Epithelial cell of proximal tubule (primary cell): Measurements from ENCODE around the gene SYPL2. TPM values are rescaled to one million over a fixed set of nuclear protein-coding genes. Genes with fewer than 3 reads are reported as not detected.
A peak's percentile ranks its signal among the peaks of the same experiment; 100 is the strongest.

ENCODE experiments used
- DNase-seq: peaks from one replicate; pipeline ENCODE4 v3.0.0-alpha.2; 2011; ENCODE audit warnings: low read depth
- H3K4me3 ChIP-seq: 2 replicates; pipeline ENCODE4 v1.5.1; 2011; ENCODE audit warnings: low read depth, mild to moderate bottlenecking, low read length
- total RNA-seq: library from RNA; depleted of rRNA; stranded (reverse); fragments of >200 nt; gene quantifications from 2 replicates; pipeline ENCODE4 v1.2.3, GENCODE V29; 2015
- TF ChIP-seq, protein P1 (sequence below): conservative IDR thresholded peaks from 2 replicates; pipeline ENCODE4 v1.5.1; 2012; ENCODE audit warnings: low read depth, mild to moderate bottlenecking, low read length

SYPL2 gene
- total RNA-seq, 1 donor from 2014 or later = 0.12 TPM

DNA sequence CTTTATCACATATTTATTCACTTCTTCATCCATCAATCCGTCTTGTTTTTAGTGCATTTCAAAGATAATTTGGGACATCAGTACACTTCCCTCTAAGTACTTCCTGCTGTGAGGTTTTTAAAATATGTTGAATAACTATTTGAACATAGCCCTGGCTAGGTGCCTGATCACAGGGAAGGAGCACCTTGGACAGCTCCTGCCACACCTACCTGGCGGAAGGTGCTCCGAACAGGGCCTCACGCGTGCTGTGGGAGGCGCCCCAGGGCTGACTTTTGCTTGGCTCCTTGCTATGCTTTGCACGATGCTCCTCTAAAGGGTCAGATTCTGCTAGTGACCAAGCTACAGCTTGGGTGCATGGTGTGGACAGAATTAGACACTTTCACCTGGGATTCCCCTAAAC, 12.5 kb downstream of the SYPL2 start:
- TF ChIP-seq, protein P1, sequence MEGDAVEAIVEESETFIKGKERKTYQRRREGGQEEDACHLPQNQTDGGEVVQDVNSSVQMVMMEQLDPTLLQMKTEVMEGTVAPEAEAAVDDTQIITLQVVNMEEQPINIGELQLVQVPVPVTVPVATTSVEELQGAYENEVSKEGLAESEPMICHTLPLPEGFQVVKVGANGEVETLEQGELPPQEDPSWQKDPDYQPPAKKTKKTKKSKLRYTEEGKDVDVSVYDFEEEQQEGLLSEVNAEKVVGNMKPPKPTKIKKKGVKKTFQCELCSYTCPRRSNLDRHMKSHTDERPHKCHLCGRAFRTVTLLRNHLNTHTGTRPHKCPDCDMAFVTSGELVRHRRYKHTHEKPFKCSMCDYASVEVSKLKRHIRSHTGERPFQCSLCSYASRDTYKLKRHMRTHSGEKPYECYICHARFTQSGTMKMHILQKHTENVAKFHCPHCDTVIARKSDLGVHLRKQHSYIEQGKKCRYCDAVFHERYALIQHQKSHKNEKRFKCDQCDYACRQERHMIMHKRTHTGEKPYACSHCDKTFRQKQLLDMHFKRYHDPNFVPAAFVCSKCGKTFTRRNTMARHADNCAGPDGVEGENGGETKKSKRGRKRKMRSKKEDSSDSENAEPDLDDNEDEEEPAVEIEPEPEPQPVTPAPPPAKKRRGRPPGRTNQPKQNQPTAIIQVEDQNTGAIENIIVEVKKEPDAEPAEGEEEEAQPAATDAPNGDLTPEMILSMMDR = no peak
- no peak overlapping the region for H3K4me3 ChIP-seq
- DNase-seq = no peak

DNA sequence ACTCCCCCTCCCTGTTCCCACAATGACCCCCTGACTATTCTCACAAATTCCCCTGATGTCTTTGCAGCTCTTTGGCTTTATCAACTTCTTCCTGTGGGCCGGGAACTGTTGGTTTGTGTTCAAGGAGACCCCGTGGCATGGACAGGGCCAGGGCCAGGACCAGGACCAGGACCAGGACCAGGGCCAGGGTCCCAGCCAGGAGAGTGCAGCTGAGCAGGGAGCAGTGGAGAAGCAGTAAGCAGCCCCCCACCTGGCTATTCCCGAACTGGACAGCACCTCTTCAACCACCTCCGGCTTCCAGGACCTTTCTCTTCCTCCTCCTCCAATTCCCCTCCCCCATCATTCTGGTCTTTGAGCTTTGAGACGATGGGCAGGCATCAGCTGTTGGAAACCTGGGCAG, 13.0 kb downstream of the SYPL2 start:
- DNase-seq = no peak
- TF ChIP-seq, protein P1 = no peak
- no peak overlapping the region for H3K4me3 ChIP-seq

DNA sequence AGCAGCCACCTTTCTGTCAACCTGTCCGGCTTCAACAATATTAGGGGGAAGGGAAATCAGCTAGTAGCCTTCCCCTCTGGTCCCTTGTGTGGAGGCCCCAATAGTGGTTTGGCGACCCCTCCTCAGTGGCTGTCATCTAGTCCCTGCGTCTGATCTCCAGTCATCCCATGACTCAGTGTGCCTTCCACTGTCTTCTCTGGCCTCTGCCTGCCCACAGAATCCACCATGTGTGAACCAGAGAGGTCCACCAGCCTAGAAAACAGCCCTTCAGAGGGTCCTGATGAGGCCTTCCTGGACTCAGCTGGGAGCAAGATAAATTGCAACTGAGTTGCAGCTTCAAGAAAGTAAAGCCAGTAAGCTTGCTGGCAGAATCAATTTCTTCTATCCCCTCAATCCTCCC, 13.6 kb downstream of the SYPL2 start:
- no peak for DNase-seq
- TF ChIP-seq, protein P1 = no peak
- no peak overlapping the region for H3K4me3 ChIP-seq

GRCh38 chr1:109481646-109482045, 15.3 kb downstream of the SYPL2 start:
- DNase-seq = no peak
- TF ChIP-seq, protein P1 = no peak
- no peak overlapping the region for H3K4me3 ChIP-seq

DNA sequence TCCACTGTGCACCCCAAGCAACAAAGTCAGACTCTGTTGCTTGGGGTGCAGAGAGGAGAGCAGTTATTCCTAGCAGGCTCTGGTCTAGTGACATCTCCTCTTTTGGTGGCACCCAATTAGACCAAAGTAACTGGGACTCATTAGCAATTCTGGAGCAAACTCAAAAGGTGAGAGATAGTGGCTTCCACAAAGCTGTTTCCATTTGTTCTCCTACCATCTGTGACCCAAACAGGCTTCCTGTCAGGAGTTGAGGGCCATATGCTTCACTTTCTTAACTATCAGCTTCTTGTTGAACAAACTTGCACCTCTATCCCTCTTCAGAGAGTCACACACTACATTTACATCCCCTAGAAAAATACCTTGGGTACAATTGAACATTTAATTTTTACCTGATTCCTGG, 15.9 kb downstream of the SYPL2 start:
- no peak for DNase-seq
- no peak overlapping the region for H3K4me3 ChIP-seq
- TF ChIP-seq, protein P1 = no peak

DNA sequence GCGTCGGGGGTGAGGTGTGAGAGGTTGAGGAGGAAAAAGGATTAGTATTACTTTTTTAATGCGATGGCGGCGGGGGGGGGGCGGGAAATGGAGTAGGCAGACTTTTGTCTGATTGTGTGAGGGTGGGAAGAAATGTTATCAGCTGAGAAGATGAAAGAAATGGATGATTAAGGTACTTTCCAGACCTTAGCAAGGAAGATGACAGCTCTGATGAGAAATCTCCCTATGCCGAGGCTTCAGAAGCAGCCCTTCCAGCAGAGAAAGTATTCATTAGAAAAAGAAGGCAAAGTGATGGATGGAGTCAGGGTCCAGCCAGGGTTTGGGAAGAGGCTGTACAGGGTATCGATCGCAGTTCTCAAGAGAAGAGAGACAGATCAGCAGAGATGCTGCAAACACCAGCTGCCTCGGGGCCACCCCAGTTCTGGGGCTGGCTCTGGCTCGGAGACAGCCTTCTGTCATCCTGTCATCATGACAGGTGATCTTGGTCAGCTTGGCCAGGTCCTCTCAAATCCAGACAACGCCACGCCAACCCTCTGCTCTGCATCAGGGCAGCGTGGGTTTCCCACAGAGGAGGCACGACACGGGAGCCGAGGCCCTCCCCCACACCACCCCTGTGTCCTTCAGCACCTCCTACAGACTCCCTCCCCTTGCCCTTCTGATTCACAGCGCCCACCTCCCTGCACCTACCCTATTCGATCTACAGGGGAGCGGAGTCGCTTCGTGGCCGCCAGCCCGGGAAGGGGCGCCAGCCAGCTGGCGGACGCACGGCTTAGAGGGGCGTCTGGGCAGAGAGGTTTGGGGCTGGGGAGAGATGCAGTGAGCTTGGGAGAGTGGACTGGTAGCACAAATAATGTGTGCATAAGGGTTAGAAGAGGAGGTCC, 16.7 kb downstream of the SYPL2 start:
- TF ChIP-seq, protein P1 = no peak
- peak overlapping the region; percentile 60 for H3K4me3 ChIP-seq
- DNase-seq = no peak
